ENCODE data around the gene SPTB.

Gene SPTB

GRCh38 chr14:64789696-64790095, 90.0 kb downstream of the SPTB start:
- no peak for DNase-seq (ENCODE audit: low read depth)

DNA sequence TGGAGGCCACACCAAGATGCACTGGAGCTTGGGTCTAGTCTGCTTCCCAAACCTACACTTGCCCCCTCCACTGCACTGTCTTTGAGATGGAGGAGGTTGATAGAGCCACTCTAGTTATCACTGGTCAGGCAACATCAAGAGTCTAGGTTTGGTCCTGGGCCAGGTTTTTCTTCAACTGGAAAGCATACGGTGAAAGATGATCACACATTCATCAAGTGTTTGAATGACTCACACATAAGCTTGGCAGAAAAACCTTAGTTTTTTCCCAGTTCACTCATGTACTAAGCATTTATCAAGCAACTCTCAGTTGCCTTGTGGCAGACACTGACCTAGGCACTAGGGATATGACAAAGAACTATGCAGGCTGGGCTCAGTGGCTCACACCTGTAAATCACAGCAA, 91.0 kb downstream of the SPTB start:
- DNase-seq (ENCODE audit: low read depth), result peak; percentile 97

DNA sequence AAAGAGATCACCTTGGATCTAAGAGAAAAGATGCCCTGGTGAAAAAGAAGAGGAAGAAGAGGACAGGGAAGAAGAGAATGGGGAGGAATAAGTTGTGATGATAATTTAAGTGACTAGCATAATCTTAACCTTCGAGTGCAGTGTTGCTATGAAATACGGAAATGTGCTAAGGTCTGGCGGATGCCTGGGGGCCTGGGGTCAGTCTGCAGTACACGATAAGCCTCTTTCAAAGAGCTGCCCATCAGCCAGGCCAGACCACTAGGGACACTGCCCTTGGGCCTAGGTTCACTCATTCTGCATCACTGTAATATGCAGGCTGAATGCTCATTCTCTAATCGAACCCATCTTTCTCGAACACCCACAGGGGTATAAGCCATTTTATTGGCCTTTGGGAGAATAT, 92.1 kb downstream of the SPTB start:
- no peak for DNase-seq (ENCODE audit: low read depth)

DNA sequence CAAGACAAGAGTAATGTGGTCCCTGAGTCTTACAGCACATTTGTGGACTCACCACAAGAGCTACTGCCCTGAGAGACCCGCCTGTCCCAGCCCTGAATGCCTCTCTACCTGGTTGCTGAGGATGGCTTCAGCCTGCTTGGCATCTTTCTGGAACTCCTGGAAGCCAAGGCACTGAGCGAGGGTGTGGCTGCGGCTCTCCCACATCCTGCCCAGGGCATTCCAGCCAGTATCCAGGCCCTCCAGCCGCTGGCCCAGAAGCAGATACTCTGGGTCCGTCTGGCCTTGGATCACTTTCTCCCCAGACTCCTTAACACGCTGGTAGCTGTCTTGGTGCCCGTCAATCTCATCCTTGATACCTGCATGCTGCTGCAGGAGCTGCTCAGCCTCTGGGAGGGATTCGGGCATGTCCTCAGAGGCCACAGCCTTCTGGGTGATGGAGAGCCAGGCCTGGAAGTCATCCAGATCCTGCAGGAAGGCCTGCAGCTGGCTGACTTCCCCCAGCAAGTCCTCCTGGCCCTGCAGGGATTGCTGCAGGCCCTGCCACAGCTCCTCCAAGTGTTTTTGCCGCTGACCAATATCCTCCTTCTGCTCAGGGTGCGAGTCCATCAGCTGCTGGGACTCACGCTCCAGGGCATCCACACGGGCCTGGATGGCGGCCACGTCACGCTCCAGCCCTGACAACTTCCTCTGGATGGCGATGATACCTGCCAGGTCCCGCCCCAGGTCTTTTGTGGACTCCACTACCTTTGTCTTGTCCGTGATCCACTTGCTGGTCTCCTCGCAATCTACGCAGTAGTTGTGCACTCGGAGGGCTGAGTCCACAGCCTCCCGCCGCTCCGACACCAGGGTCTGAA, 93.2 kb downstream of the SPTB start:
- DNase-seq (ENCODE audit: low read depth), result peak; percentile 57

DNA sequence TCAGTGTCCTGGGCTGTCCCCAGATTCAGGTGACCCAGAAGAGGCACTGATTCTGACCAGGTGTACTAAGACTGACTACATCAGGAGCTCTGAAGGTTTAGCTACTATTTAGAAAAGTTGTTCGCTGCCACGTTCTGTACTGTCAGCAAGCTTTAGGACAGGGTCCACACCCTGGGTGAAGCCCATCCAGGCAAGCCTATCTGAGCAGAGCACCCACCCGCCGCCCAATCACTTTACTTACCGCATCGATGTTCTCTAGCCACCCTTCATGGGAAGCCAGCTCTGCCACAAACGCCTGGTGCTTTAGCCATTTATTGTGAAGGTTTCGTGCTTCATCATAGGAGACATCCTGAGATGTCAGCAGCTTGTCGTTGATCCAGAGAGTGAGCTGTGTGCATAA, 95.7 kb downstream of the SPTB start:
- no peak for DNase-seq (ENCODE audit: low read depth)

DNA sequence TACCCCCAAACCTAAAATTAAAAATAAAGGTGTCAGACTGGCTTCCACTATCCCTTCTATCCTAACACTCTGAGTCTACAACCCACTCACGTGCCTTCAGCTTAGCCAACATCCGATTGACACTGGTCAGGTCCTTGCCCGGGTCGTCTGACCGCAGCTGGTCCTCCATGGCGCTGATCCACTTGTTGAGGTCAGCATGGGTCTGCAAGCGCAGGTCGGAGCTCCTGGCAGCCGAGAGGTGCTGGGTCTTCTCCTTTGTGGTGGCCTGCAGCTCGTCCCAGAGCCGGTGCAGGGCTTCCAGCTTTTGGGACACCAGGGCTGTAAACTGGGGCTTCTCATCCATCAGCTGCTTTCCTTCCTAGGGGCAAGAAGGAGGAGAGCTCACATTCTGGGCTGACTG, 97.5 kb downstream of the SPTB start:
- no peak for DNase-seq (ENCODE audit: low read depth)

- no peak for DNase-seq (ENCODE audit: low read depth)
Observed at GRCh38 chr14:64779472-64779871, 100.2 kb downstream of the SPTB start.

DNA sequence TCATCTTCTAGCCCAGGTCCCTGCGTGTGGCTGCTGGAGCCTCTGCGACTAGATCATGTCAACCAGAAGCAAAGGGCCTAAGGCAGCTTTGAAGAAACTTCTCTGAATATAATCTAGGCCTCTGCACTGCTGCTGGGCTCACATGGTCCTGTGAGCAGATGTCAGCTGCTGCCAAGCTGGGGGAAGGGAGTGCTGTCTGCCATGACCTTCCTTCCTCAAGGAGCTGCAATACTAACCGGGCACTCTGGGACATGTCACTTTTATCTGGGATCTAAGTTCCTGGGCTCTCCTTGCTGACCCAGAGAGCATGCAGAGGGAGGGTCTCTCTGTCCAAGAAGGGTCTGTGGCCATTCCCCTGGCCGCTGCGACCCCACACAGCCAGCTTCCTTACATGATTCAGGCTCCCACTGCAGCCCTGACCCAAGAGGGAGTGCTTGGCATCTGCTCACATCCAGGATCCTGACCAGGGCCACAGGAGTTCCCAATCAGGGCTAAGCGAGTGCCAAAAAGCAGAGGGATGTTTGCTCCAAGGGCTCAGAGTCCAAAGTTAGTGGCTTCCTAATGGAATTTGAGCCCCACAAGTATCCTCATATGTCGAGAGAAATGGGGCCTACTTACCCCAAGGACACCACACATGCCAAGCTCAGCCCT, 101.5 kb downstream of the SPTB start:
- DNase-seq (ENCODE audit: low read depth), result no peak

DNA sequence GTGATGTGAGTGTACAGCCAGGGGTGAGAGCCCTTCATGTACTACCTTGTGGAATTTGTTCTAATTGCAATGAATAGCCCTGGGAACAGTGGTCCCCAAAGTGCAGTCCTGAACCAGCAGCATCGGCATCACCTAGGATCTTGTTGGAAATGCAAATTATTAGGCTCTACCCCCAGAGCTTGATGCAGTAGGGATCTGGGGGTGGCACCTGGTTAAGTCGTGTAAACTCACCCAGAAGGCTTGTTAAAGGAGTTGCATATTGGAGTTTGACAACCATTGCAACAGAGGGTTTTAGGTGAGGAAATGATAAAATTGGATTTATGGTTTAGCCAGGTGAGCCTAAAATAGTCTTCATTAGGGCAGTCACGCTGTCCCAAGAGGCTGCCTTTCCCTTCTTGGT, 102.2 kb downstream of the SPTB start:
- no peak for DNase-seq (ENCODE audit: low read depth)

GRCh38 chr14:64775081-64775777, 104.5 kb downstream of the SPTB start:
- no peak for DNase-seq (ENCODE audit: low read depth)

DNA sequence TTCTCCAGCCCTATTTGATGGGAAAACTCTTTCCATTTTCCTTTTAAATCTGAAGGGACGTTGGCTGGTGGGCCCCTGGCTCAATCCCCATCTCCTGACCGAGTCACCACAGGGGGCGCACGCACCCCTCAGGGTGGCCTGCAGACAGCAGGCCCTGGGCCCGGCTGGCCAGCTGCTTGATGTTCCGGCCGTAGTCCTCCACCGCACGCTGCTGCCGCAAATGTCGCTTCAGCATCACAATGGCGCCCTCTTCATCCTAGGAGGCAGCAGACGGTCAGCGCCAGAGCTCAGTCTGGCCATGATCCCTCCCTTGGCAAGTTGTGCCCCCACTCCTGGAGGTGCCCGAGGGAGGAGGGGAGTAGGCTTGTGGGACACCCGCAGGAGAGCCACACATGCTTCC, 105.4 kb downstream of the SPTB start:
- no peak for DNase-seq (ENCODE audit: low read depth)

DNA sequence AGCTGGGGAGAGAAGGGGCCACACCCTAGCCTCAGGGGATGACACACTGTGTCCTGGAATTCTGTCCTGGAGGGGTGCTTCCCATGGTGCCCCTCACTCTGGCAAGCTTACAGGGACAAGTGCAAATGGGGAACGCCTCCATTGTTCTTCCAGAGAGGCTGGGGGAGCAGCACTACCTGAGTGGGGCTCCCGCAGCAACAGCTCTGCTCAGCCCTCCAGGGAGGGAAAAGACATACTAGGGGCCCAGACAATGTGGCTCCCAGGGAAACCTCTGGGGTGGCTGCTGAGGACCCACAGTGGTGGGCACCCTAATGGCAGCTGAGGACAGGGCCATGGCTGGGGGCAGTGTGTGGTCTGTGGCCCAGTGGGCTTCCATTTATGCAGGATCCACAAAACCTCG, 106.1 kb downstream of the SPTB start:
- no peak for DNase-seq (ENCODE audit: low read depth)

- no peak for DNase-seq (ENCODE audit: low read depth)
Observed at GRCh38 chr14:64773046-64773445, 106.7 kb downstream of the SPTB start.

DNA sequence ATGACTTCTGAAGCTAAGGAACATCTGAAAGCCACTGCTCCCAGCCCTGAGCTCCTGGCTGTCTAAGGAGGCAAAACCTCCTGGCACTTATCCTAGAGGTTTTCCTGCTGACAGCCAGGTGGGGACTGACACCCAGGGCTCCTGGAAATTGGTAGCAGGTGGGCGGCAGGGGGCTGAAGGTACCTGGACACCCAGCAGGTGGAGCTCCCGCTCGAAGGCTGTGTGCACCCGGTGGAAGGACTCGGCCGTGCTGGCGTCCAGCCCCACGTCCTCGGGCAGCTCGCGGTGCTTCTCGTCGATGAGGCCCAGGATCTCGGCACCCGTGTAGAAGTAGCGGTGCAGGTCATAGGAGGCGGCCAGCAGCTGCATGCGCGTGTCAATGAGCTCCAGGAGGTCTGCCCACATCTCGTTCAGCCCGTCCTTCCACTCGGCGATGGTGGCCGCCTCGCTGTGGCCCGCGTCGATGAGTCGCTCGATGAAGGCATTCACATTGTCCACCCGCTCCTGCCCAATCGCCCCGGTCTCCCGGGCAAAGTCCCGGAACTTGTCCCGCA, 107.2 kb downstream of the SPTB start:
- no peak for DNase-seq (ENCODE audit: low read depth)

DNA sequence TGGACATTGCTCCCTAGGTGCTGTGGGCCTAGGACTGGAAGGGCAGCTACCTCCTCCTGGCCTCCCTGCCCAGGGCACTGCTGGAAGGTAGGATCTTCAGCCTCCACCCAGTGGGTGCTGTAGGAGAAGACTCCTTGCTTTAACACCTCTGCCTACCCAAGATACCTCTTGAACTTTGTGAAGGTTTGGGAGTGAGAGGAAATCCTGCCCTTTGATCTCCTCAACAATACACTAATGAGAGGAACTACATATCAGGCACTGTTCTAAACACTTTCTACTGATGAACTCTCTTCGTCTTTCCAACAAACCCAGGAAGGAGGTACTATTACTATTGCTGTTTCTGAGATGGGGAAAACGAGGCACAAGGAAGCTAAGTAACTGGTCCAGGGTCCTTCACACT, 108.5 kb downstream of the SPTB start:
- no peak for DNase-seq (ENCODE audit: low read depth)

DNA sequence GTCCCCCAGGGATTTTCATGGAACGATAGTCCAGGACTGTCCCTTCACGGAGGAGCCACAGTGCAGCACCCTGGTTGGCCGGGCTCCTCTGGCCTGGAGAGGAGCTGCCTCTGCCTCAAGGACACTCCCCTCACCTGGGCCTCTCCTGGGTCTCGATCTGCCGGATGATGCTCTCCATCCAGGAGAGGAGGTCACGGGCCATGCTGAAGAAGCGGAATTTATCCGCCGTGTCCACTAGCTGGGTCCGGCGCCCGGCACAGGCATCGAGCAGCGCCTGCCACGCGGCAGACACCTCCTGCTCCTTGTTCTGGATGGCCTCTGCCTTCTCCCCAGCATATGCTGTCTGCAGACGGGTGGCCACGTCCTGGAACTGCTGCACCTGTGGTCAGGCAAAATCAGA, 109.0 kb downstream of the SPTB start:
- DNase-seq (ENCODE audit: low read depth), result no peak

DNA sequence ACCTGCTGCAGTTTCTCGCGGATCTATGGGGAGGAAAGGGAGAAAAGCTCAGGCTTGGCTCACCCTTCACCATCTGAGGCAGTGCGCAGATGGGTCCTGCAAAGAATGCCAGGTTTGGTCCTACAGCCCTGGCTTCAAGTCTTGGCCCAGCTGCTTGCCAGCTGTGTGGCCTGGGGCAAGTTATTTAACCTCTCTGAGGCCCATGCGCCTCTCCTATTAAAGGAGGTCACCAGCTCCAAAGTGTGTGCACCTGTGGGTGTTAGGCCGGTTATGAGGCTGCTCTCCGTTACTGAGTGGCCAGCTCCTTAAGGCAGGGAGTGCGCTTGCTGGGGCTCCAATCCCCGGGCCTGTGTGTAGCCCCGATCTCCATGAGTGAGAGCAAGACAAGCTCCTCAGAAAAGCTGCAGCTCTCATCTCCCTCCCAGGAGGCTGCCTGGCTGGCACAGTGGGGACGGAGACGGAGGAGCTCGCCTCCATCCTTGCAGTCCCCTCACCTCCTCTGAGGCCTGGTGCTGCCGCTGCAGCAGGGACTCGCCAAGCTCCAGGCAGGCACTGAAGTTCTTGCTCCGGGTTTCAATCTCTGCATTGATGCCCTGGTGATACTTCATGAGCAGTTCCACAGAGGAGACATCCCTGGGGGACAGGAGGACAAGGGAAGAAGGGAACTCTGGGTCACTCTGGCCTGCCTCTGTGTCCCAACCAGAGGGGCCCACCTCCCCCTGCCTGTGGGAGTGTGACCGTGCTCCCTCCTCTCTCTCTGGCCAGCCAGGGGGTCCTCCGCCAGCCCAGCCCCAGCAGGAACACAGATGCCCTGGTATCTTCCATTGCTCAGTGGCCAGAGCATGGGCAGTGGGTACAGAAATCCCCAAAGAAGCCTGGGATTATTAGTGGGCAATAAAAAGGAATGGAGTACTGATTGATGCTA, 110.3 kb downstream of the SPTB start:
- no peak for DNase-seq (ENCODE audit: low read depth)

DNA sequence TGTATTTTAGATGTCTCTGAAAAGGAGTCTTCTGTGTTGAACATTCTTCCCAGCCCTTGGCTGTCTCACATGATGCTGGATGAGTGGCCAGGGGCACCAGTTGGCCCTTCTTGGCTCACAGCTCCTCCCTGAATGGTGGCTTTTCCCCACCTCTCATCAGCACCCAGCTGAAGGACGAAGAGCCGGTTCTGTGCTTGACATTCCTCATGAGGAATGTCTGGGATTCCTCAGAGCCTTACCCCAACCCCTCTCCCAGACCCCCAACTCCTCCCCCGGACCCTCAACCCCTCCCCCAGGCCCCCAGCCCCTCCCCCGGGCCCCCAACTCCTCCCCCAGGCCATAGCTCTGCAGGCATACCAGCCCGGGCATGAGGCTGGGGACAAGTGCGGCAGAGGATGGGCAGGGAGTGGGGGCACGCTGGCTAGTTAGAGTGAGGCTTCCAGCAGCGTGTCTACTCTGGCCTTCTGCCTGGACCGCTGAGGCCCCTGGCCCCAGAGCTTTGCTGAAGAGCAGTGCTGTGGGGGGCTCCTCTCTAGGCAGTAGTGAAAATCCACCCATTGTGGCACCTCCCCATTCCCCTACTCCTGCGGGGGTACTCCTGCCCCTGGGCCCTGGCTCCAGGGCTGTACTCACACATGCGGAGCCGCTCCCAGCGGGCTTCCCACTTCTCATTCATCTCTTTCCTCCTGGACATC, 111.2 kb downstream of the SPTB start:
- DNase-seq (ENCODE audit: low read depth), result no peak

DNA sequence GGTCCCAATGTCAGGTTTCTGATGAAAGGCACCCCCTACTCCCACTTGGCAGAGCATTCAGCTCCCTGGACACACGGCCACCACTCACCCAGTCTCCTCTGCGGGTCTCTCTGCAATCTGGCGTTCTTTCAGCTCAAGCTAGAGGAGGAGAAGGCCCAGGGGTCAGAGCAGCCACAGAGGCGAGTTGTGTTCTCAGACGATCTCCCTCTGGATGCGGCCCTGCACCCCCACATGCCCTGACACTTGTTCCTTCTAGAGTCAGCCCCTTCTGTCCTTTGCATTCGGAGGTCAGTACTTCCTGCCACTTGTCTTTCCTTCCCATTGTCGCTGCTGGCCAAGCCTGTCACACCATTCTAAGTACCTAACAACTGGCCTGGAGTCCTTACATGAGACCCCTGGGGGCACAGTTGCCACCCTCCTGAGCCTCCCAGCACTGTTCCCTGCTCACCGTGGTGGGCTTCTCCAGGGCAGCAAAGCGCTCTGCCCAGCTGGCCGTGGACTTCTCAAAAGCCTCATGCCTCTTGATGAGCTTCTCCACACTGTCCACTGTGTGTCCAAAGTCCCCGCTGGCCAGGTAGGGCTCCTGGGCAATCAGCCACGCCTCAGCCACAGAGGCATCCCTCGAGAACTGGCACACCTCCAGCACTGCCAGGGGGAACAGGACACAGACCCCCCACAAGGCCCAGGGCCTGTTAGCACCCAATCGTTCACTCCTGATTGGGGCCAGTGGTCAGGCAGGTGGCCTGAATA, 112.3 kb downstream of the SPTB start:
- no peak for DNase-seq (ENCODE audit: low read depth)

GRCh38 chr14:64766430-64767151, 113.1 kb downstream of the SPTB start:
- DNase-seq (ENCODE audit: low read depth), result no peak

Data from EH (cell line).